SK-N-SH (cell line): ENCODE measurements around the gene GPR137. TPM values are rescaled to one million over a fixed set of nuclear protein-coding genes. Genes with fewer than 3 reads are reported as not detected.

ENCODE experiments used
- CTCF ChIA-PET: fragments of 300-600, 350-600 bp; formaldehyde crosslinking; extraction: SDS; loops from one replicate; lab custom pipeline; 2021; lab: Yijun Ruan, JAX
- POLR2A ChIA-PET: fragments of 350-600 bp; sonication (Branson Sonifier 250); formaldehyde crosslinking; extraction: SDS; loops from one replicate; lab custom pipeline; 2020; ENCODE audit warnings: antibody characterized with exemption, inconsistent platforms; lab: Yijun Ruan, JAX
- DNase-seq: peaks from one replicate; pipeline ENCODE4 v3.0.0; 2012
- H2AFZ ChIP-seq: fragments of 200-600 bp; sonication (generic); 2 replicates; pipeline ENCODE4 v1.8.1; 2016; ENCODE audit warnings: antibody characterized with exemption, mild to moderate bottlenecking, low read depth
- H3F3A ChIP-seq: fragments of 200-600 bp; sonication (generic); replicated peaks from 2 replicates; pipeline ENCODE3; 2016; ENCODE audit warnings: antibody characterized with exemption, mild to moderate bottlenecking; ENCODE audit not compliant: insufficient read depth
- H3K27ac ChIP-seq, 2 experiments: fragments of 200-500 bp in 1 of 2; fragments of 200-600 bp in 1 of 2; sonication (Bioruptor generic) in 1 of 2; sonication (generic), shearing (Covaris generic) in 1 of 2; 2 replicates each; pipeline versions ENCODE4 v1.5.1 to v1.6.1; 2014 to 2016; ENCODE audit warnings: low read depth in 2 of 2, inconsistent platforms in 1 of 2, low read length in 1 of 2, mild to moderate bottlenecking in 1 of 2, mixed read lengths in 1 of 2
- H3K27me3 ChIP-seq: fragments of 200-600 bp; sonication (generic), shearing (Covaris generic); 2 replicates; pipeline ENCODE4 v1.6.1; 2016; ENCODE audit warnings: mixed run types; ENCODE audit not compliant: insufficient read depth
- H3K36me3 ChIP-seq, 2 experiments: fragments of 200-500 bp in 1 of 2; fragments of 200-600 bp in 1 of 2; sonication (Bioruptor generic) in 1 of 2; sonication (generic) in 1 of 2; replicated peaks in 1 of 2; 2 replicates each; pipeline versions ENCODE3 to v1.5.1; 2014 to 2016; ENCODE audit warnings: low read length in 1 of 2, mild to moderate bottlenecking in 1 of 2; ENCODE audit not compliant: insufficient read depth in 2 of 2, control insufficient read depth in 1 of 2
- H3K4me1 ChIP-seq, 2 experiments: fragments of 200-500 bp in 1 of 2; fragments of 200-600 bp in 1 of 2; sonication (Bioruptor generic) in 1 of 2; sonication (generic), shearing (Covaris generic) in 1 of 2; 2 replicates each; pipeline versions ENCODE4 v1.5.1 to v1.6.1; 2014 to 2016; ENCODE audit warnings: low read depth in 1 of 2, low read length in 1 of 2, mixed run types in 1 of 2; ENCODE audit not compliant: insufficient read depth in 2 of 2, control insufficient read depth in 1 of 2
- H3K4me2 ChIP-seq: fragments of 200-600 bp; sonication (generic), shearing (Covaris generic); 2 replicates; pipeline ENCODE4 v1.6.1; 2017; ENCODE audit warnings: mixed run types
- H3K4me3 ChIP-seq, 2 experiments: fragments of 200-500 bp in 1 of 2; fragments of 200-600 bp in 1 of 2; sonication (Bioruptor generic) in 1 of 2; sonication (generic), shearing (Covaris generic) in 1 of 2; 2 replicates each; pipeline versions ENCODE4 v1.5.1 to v1.8.1; 2014 to 2016; ENCODE audit warnings: low read depth in 2 of 2, inconsistent platforms in 1 of 2, low read length in 1 of 2, mild to moderate bottlenecking in 1 of 2, mixed read lengths in 1 of 2, moderate library complexity in 1 of 2
- H3K79me2 ChIP-seq: fragments of 200-600 bp; sonication (generic); 2 replicates; pipeline ENCODE4 v1.8.1; 2017; ENCODE audit warnings: mild to moderate bottlenecking; ENCODE audit not compliant: insufficient read depth
- H3K9ac ChIP-seq: fragments of 200-600 bp; sonication (generic); 2 replicates; pipeline ENCODE4 v1.6.1; 2017; ENCODE audit warnings: mixed run types
- H3K9me2 ChIP-seq: fragments of 200-600 bp; sonication (generic); 2 replicates; pipeline ENCODE4 v1.6.1; 2017; ENCODE audit warnings: mixed run types
- H3K9me3 ChIP-seq: fragments of 200-600 bp; sonication (generic); 2 replicates; pipeline ENCODE4 v1.6.1; 2017; ENCODE audit warnings: mixed run types, mild to moderate bottlenecking, moderate library complexity
- H4K20me1 ChIP-seq: fragments of 200-600 bp; sonication (generic); 2 replicates; pipeline ENCODE4 v1.6.1; 2017; ENCODE audit warnings: mild to moderate bottlenecking, mixed run types; ENCODE audit not compliant: insufficient read depth
- CHD2 ChIP-seq: fragments of 150-350 bp; IDR thresholded peaks from 2 replicates; pipeline ENCODE4 v1.6.1; 2018; ENCODE audit warnings: low read length; ENCODE audit not compliant: partially characterized antibody
- ELF1 ChIP-seq: IDR thresholded peaks from 2 replicates; pipeline ENCODE4 v1.4.0; 2012
- EP300 ChIP-seq, 2 experiments: IDR thresholded peaks; 2 replicates each; pipeline versions ENCODE4 v1.4.0 to v1.6.1; 2012; ENCODE audit warnings: borderline replicate concordance in 1 of 2, low read depth in 1 of 2, low read length in 1 of 2
- FOSL2 ChIP-seq: IDR thresholded peaks from 2 replicates; pipeline ENCODE4 v1.4.0; 2012; ENCODE audit warnings: low read depth, mild to moderate bottlenecking, moderate library complexity, borderline replicate concordance
- IRF3 ChIP-seq: fragments of 150-350 bp; IDR thresholded peaks from 2 replicates; pipeline ENCODE4 v1.6.1; 2016; ENCODE audit warnings: mild to moderate bottlenecking, low read depth, low read length
- MAX ChIP-seq: IDR thresholded peaks from 2 replicates; pipeline ENCODE4 v1.4.0; 2012; ENCODE audit warnings: low read depth
- NFIC ChIP-seq: IDR thresholded peaks from 2 replicates; pipeline ENCODE4 v1.4.0; 2012; ENCODE audit warnings: borderline replicate concordance
- RAD21 ChIP-seq: IDR thresholded peaks from 2 replicates; pipeline ENCODE4 v1.6.1; 2012; ENCODE audit warnings: mild to moderate bottlenecking, low read length
- RCOR1 ChIP-seq: fragments of 150-350 bp; IDR thresholded peaks from 2 replicates; pipeline ENCODE4 v1.6.1; 2017; ENCODE audit warnings: antibody characterized with exemption, low read length
- RFX5 ChIP-seq: IDR thresholded peaks from 2 replicates; pipeline ENCODE4 v1.6.1; 2012; ENCODE audit warnings: mild to moderate bottlenecking, improper control_type of control experiment, low read length
- SMC3 ChIP-seq: IDR thresholded peaks from 2 replicates; pipeline ENCODE4 v1.6.1; 2012; ENCODE audit warnings: low read depth, low read length, improper control_type of control experiment
- TAF1 ChIP-seq: IDR thresholded peaks from 2 replicates; pipeline ENCODE4 v1.6.1; 2012; ENCODE audit warnings: low read depth, mild to moderate bottlenecking, low read length, moderate library complexity, borderline replicate concordance
- TCF12 ChIP-seq: IDR thresholded peaks from 2 replicates; pipeline ENCODE4 v1.4.0; 2012
- YY1 ChIP-seq: IDR thresholded peaks from 2 replicates; pipeline ENCODE4 v1.4.0; 2012; ENCODE audit warnings: low read depth, mild to moderate bottlenecking
- WGBS: methylation state at CpG from one replicate; pipeline ENCODE4 v1.1.6; 2017; ENCODE audit warnings: low lambda C conversion rate; 5-methylcytosine and 5-hydroxymethylcytosine counted together
- polyA plus RNA-seq, 3 experiments: library from polyadenylated mRNA; depleted of rRNA; stranded (reverse); fragments of >200 nt; gene quantifications; 2 replicates each; pipeline ENCODE4 v1.2.3, GENCODE V29; 2012
- TF ChIP-seq, protein P1 (sequence below): fragments of 200-600 bp; sonication (generic); IDR thresholded peaks from 2 replicates; pipeline ENCODE4 v1.6.1; 2017; ENCODE audit warnings: antibody characterized with exemption, mild to moderate bottlenecking, moderate library complexity
- TF ChIP-seq, protein P2 (sequence below): IDR thresholded peaks from 2 replicates; pipeline ENCODE4 v1.6.1; 2012; ENCODE audit warnings: mild to moderate bottlenecking, low read depth, low read length, moderate library complexity

Gene GPR137
- polyA plus RNA-seq, 1 of the 3 experiments (the other 2 are of a cell fraction), result 29.9 TPM

- TF ChIP-seq RAD21 (no peak), TAF1 (no peak), MAX (no peak), EP300 (IDR thresholded peaks at IDR 0.05; ENCODE audit: borderline replicate concordance in 1 of 2, low read depth in 1 of 2, low read length in 1 of 2) (no peak), ELF1 (no peak), FOSL2 (no peak)
Observed at GRCh38 chr11:64276653-64277431, 8.8 kb upstream of the GPR137 start (continued).

GRCh38 chr11:64278576-64279190 lies 7.0 kb upstream of the GPR137 start:
- ChIA-PET POLR2A (interaction anchor here (0.6 kb wide), 1 partner anchor 17 kb away, joined by 3 read pairs; no protein-coding TSS in a partner anchor), CTCF (interaction anchor here (0.9 to 2.2 kb wide), 5 partner anchors 12 to 77 kb away, joined by 3 to 7 read pairs (median 3); partner anchors contain the start of genes CATSPERZ and KCNK4)
- Histone ChIP-seq H3K27me3 (no peaks in the 10 kb centered on the region), H3K36me3 (peaks cover 9 to 22% of the 10 kb centered on the region in 2 experiments), H3K79me2 (peaks cover 16% of the 10 kb centered on the region), H3K4me2 (no peak overlapping the region), H3K4me3 (no peak overlapping the region), H3K27ac (no peak overlapping the region), H2AFZ (no peak overlapping the region), H3K9me2 (no peaks in the 10 kb centered on the region), H3K4me1 (peaks cover 0 to 5% of the 10 kb centered on the region in 2 experiments; a peak in 1 of 4 replicates), H4K20me1 (no peaks in the 10 kb centered on the region), H3K9ac (no peak overlapping the region), H3K9me3 (no peaks in the 10 kb centered on the region), H3F3A (no peaks in the 10 kb centered on the region)
- TF ChIP-seq, protein P1, sequence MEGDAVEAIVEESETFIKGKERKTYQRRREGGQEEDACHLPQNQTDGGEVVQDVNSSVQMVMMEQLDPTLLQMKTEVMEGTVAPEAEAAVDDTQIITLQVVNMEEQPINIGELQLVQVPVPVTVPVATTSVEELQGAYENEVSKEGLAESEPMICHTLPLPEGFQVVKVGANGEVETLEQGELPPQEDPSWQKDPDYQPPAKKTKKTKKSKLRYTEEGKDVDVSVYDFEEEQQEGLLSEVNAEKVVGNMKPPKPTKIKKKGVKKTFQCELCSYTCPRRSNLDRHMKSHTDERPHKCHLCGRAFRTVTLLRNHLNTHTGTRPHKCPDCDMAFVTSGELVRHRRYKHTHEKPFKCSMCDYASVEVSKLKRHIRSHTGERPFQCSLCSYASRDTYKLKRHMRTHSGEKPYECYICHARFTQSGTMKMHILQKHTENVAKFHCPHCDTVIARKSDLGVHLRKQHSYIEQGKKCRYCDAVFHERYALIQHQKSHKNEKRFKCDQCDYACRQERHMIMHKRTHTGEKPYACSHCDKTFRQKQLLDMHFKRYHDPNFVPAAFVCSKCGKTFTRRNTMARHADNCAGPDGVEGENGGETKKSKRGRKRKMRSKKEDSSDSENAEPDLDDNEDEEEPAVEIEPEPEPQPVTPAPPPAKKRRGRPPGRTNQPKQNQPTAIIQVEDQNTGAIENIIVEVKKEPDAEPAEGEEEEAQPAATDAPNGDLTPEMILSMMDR, result no peak
- TF ChIP-seq, protein P2, sequence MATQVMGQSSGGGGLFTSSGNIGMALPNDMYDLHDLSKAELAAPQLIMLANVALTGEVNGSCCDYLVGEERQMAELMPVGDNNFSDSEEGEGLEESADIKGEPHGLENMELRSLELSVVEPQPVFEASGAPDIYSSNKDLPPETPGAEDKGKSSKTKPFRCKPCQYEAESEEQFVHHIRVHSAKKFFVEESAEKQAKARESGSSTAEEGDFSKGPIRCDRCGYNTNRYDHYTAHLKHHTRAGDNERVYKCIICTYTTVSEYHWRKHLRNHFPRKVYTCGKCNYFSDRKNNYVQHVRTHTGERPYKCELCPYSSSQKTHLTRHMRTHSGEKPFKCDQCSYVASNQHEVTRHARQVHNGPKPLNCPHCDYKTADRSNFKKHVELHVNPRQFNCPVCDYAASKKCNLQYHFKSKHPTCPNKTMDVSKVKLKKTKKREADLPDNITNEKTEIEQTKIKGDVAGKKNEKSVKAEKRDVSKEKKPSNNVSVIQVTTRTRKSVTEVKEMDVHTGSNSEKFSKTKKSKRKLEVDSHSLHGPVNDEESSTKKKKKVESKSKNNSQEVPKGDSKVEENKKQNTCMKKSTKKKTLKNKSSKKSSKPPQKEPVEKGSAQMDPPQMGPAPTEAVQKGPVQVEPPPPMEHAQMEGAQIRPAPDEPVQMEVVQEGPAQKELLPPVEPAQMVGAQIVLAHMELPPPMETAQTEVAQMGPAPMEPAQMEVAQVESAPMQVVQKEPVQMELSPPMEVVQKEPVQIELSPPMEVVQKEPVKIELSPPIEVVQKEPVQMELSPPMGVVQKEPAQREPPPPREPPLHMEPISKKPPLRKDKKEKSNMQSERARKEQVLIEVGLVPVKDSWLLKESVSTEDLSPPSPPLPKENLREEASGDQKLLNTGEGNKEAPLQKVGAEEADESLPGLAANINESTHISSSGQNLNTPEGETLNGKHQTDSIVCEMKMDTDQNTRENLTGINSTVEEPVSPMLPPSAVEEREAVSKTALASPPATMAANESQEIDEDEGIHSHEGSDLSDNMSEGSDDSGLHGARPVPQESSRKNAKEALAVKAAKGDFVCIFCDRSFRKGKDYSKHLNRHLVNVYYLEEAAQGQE, result no peak
- TF ChIP-seq YY1 (no peak), SMC3 (no peak), IRF3 (no peak), FOSL2 (no peak), RCOR1 (no peak), NFIC (no peak), CHD2 (no peak), ELF1 (no peak), RFX5 (no peak), TCF12 (no peak)
- no peak for DNase-seq
- 82% methylated on average over 6 of the region's 8 CpGs for WGBS
